ENCODE results near the gene CSNK1G1.

The CSNK1G1 gene

DNA sequence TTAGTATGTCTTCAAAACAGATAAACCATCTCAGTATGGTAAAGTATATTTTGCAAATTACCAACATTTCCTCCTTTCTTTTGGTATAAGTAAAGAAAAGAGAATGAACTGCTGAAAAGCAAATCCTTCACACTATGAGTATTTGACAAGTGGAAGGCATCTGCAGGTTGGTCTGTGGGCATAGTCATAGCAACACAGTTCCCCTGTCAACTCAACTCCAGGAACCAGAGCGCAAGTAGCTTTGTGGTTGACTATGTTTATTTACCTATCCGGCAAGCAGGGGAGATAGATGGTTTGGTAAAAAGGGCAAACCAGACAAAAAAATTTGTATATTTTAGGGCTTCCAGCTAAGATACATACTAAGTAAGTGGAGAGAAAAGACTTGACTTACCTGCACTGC is 104.9 kb downstream of the CSNK1G1 start:
- no peak overlapping the region for H3K9ac ChIP-seq (ENCODE audit: low read depth, low read length)
- no peaks in the 10 kb centered on the region for H3K27me3 ChIP-seq (ENCODE audit: control insufficient read depth, insufficient read depth, low read length)
- no peaks in the 10 kb centered on the region for H3K36me3 ChIP-seq (ENCODE audit: control insufficient read depth, insufficient read depth, low read length)
- peaks cover 11% of the 10 kb centered on the region for H3K4me1 ChIP-seq (ENCODE audit: control insufficient read depth, insufficient read depth, low read length)
- H3K9me3 ChIP-seq (ENCODE audit: control insufficient read depth, insufficient read depth, low read length): no peaks in the 10 kb centered on the region
- H3K4me3 ChIP-seq (ENCODE audit: low read depth, low read length): no peak overlapping the region

DNA sequence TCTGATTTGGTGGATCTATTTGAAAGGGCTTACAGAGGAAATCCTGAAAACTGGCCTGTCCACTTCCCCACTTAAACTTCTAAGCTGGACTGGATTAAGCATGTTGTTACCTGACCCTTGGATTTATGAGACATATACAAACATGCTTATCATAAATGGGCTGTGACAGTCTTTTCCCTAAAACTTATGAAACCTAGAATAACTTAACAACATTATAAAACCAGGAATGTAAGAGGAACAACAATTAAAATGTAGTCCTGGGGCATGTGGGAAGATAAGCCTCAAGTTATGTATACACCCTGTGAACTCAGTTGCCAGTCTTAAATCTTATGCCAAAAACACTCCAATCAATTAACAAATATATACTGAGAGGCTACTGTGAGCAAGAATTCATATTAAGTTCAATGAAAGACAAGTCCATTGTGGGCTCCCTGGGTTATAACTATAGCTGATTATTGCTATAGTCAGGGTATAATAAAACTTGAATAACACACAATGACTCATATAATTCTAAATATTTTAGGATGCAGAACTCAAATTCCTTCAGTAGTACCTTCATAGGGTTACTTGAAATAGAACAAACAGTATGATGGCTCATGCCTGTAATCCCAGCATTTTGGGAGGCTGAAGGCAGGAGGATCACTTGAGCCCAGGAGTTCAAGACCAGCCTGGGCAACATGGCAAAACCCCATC is 105.9 kb downstream of the CSNK1G1 start:
- no peaks in the 10 kb centered on the region for H3K9me3 ChIP-seq (ENCODE audit: control insufficient read depth, insufficient read depth, low read length)
- no peak overlapping the region for H3K9ac ChIP-seq (ENCODE audit: low read depth, low read length)
- peaks cover 9% of the 10 kb centered on the region for H3K4me1 ChIP-seq (ENCODE audit: control insufficient read depth, insufficient read depth, low read length)
- H3K4me3 ChIP-seq (ENCODE audit: low read depth, low read length): no peak overlapping the region
- H3K27me3 ChIP-seq (ENCODE audit: control insufficient read depth, insufficient read depth, low read length): no peaks in the 10 kb centered on the region
- H3K36me3 ChIP-seq (ENCODE audit: control insufficient read depth, insufficient read depth, low read length): no peaks in the 10 kb centered on the region

- Histone ChIP-seq H3K9me3 (ENCODE audit: control insufficient read depth, insufficient read depth, low read length) (no peaks in the 10 kb centered on the region), H3K9ac (ENCODE audit: low read depth, low read length) (no peak overlapping the region), H3K4me1 (ENCODE audit: control insufficient read depth, insufficient read depth, low read length) (peaks cover 9% of the 10 kb centered on the region), H3K4me3 (ENCODE audit: low read depth, low read length) (no peak overlapping the region), H3K27me3 (ENCODE audit: control insufficient read depth, insufficient read depth, low read length) (no peaks in the 10 kb centered on the region), H3K36me3 (ENCODE audit: control insufficient read depth, insufficient read depth, low read length) (no peaks in the 10 kb centered on the region)
These were observed 106.6 kb downstream of the CSNK1G1 start for GRCh38 chr15:64249406-64249805.

GRCh38 chr15:64247906-64248541 is 107.9 kb downstream of the CSNK1G1 start:
- Histone ChIP-seq H3K9me3 (ENCODE audit: control insufficient read depth, insufficient read depth, low read length) (no peaks in the 10 kb centered on the region), H3K4me1 (ENCODE audit: control insufficient read depth, insufficient read depth, low read length) (peaks cover 9% of the 10 kb centered on the region), H3K9ac (ENCODE audit: low read depth, low read length) (no peak overlapping the region), H3K4me3 (ENCODE audit: low read depth, low read length) (no peak overlapping the region), H3K27me3 (ENCODE audit: control insufficient read depth, insufficient read depth, low read length) (no peaks in the 10 kb centered on the region), H3K36me3 (ENCODE audit: control insufficient read depth, insufficient read depth, low read length) (no peaks in the 10 kb centered on the region)

DNA sequence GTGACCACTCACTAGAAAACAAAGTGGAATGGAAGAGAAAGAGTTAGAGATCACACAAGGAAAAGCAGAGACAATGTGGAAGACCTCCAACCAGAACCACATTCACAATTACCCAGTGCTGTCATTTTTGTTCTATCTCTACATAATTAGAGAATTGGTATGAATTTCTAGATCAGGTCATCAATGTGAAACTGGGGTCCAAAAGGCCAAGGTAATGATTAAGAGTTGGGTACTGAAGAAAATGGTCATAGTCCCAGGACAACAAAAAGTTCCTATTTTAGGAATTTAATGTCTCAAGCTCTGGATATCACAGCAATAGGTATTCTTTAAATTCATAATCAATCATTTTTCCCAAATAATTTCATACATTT is 108.5 kb downstream of the CSNK1G1 start:
- no peak overlapping the region for H3K9ac ChIP-seq (ENCODE audit: low read depth, low read length)
- no peaks in the 10 kb centered on the region for H3K27me3 ChIP-seq (ENCODE audit: control insufficient read depth, insufficient read depth, low read length)
- peaks cover 9% of the 10 kb centered on the region for H3K4me1 ChIP-seq (ENCODE audit: control insufficient read depth, insufficient read depth, low read length)
- H3K9me3 ChIP-seq (ENCODE audit: control insufficient read depth, insufficient read depth, low read length): no peaks in the 10 kb centered on the region
- H3K4me3 ChIP-seq (ENCODE audit: low read depth, low read length): no peak overlapping the region
- no peaks in the 10 kb centered on the region for H3K36me3 ChIP-seq (ENCODE audit: control insufficient read depth, insufficient read depth, low read length)

DNA sequence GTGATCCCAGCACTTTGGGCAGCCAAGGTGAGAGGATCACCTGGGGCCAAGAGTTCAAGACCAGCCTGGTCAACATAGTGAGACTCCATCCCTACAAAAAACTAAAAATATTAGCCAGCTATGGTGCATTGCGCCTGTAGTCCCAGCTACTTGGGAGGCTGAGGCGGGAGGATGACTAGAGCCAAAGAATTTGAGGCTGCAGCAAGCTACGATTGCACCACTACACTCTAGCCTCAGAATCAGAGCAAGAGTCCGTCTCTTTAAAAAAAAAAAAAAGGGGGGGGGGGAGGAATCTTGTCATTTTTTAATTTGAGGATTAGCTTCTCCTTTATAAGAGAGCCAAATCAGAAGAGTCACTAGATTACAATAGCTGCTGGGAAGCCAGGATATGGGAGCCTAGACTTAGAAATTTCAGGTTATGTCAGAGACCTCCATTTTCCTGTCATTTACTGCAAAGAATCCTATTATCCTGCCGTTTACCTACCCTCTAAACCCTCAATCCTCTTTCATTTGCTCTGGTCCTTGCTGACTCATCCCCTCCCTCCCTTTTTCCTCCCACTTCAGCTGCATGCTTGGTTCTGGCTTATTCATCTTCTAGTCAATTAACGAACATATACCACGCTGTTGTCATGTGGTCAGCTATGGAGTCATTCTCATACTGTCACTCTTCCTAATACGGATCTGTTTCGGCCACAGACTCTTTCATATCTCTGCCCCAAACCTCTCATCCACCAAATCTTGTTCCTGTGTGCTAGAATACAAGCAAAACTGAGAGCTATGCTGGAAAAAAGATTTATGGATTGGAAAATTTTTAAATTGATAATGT is 109.4 kb downstream of the CSNK1G1 start:
- Histone ChIP-seq H3K27me3 (ENCODE audit: control insufficient read depth, insufficient read depth, low read length) (no peaks in the 10 kb centered on the region), H3K4me1 (ENCODE audit: control insufficient read depth, insufficient read depth, low read length) (peaks cover 9% of the 10 kb centered on the region), H3K36me3 (ENCODE audit: control insufficient read depth, insufficient read depth, low read length) (no peaks in the 10 kb centered on the region), H3K9ac (ENCODE audit: low read depth, low read length) (no peak overlapping the region), H3K4me3 (ENCODE audit: low read depth, low read length) (no peak overlapping the region), H3K9me3 (ENCODE audit: control insufficient read depth, insufficient read depth, low read length) (no peaks in the 10 kb centered on the region)

- H3K27me3 ChIP-seq (ENCODE audit: control insufficient read depth, insufficient read depth, low read length): no peaks in the 10 kb centered on the region
- H3K4me3 ChIP-seq (ENCODE audit: low read depth, low read length): no peak overlapping the region
- no peaks in the 10 kb centered on the region for H3K9me3 ChIP-seq (ENCODE audit: control insufficient read depth, insufficient read depth, low read length)
- no peak overlapping the region for H3K9ac ChIP-seq (ENCODE audit: low read depth, low read length)
- H3K36me3 ChIP-seq (ENCODE audit: control insufficient read depth, insufficient read depth, low read length): no peaks in the 10 kb centered on the region
- H3K4me1 ChIP-seq (ENCODE audit: control insufficient read depth, insufficient read depth, low read length): peaks cover 9% of the 10 kb centered on the region
These were observed 110.6 kb downstream of the CSNK1G1 start for GRCh38 chr15:64245405-64245804.

DNA sequence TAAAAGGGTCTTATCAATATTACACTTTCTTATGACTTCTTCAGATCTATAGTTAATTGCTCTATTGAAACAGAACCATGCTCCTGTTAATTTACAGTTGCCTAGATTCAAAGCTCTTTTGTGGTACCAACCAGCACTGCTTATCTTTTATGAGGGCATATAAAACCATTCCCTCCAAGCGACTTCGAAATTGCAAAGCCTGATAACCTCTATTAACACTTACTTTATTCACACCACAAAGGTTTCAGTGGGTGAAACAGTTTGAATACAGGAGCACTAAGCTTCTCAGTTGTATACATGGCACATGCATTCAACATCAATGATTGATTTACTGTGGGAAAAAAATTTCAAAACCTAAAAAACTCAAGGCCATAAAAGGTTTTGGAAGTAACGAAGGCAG is 118.3 kb downstream of the CSNK1G1 start:
- H3K36me3 ChIP-seq (ENCODE audit: control insufficient read depth, insufficient read depth, low read length): no peaks in the 10 kb centered on the region
- no peaks in the 10 kb centered on the region for H3K27me3 ChIP-seq (ENCODE audit: control insufficient read depth, insufficient read depth, low read length)
- no peaks in the 10 kb centered on the region for H3K9me3 ChIP-seq (ENCODE audit: control insufficient read depth, insufficient read depth, low read length)
- no peak overlapping the region for H3K4me3 ChIP-seq (ENCODE audit: low read depth, low read length)
- peaks cover 5% of the 10 kb centered on the region for H3K4me1 ChIP-seq (ENCODE audit: control insufficient read depth, insufficient read depth, low read length)
- H3K9ac ChIP-seq (ENCODE audit: low read depth, low read length): no peak overlapping the region

GRCh38 chr15:64236156-64236894 is 119.6 kb downstream of the CSNK1G1 start:
- H3K9ac ChIP-seq (ENCODE audit: low read depth, low read length): no peak overlapping the region
- no peak overlapping the region for H3K4me3 ChIP-seq (ENCODE audit: low read depth, low read length)
- H3K27me3 ChIP-seq (ENCODE audit: control insufficient read depth, insufficient read depth, low read length): no peaks in the 10 kb centered on the region
- H3K9me3 ChIP-seq (ENCODE audit: control insufficient read depth, insufficient read depth, low read length): no peaks in the 10 kb centered on the region
- peaks cover 5% of the 10 kb centered on the region for H3K4me1 ChIP-seq (ENCODE audit: control insufficient read depth, insufficient read depth, low read length)
- no peaks in the 10 kb centered on the region for H3K36me3 ChIP-seq (ENCODE audit: control insufficient read depth, insufficient read depth, low read length)

GRCh38 chr15:64235552-64235951 is 120.4 kb downstream of the CSNK1G1 start:
- peaks cover 5% of the 10 kb centered on the region for H3K4me1 ChIP-seq (ENCODE audit: control insufficient read depth, insufficient read depth, low read length)
- H3K9me3 ChIP-seq (ENCODE audit: control insufficient read depth, insufficient read depth, low read length): no peaks in the 10 kb centered on the region
- H3K4me3 ChIP-seq (ENCODE audit: low read depth, low read length): no peak overlapping the region
- H3K36me3 ChIP-seq (ENCODE audit: control insufficient read depth, insufficient read depth, low read length): no peaks in the 10 kb centered on the region
- no peak overlapping the region for H3K9ac ChIP-seq (ENCODE audit: low read depth, low read length)
- no peaks in the 10 kb centered on the region for H3K27me3 ChIP-seq (ENCODE audit: control insufficient read depth, insufficient read depth, low read length)

GRCh38 chr15:64233299-64233698 is 122.7 kb downstream of the CSNK1G1 start:
- no peak overlapping the region for H3K4me3 ChIP-seq (ENCODE audit: low read depth, low read length)
- no peaks in the 10 kb centered on the region for H3K9me3 ChIP-seq (ENCODE audit: control insufficient read depth, insufficient read depth, low read length)
- no peaks in the 10 kb centered on the region for H3K27me3 ChIP-seq (ENCODE audit: control insufficient read depth, insufficient read depth, low read length)
- H3K36me3 ChIP-seq (ENCODE audit: control insufficient read depth, insufficient read depth, low read length): no peaks in the 10 kb centered on the region
- H3K4me1 ChIP-seq (ENCODE audit: control insufficient read depth, insufficient read depth, low read length): peaks cover 5% of the 10 kb centered on the region
- H3K9ac ChIP-seq (ENCODE audit: low read depth, low read length): no peak overlapping the region
